Activated CD4-positive, alpha-beta T cell treated with anti-CD3 and anti-CD28 coated beads, Interleukin-2, amount 50 U/mL, for 24 hours (primary cell): ENCODE results near the gene MYBPC1.

ENCODE experiments used
- DNase-seq, 2 donors: peaks; one replicate each; pipeline ENCODE4 v3.0.0-alpha.2; 2020; ENCODE audit warnings: low read depth in 1 of 2, low spot score in 1 of 2

Gene MYBPC1

GRCh38 chr12:101598483-101598882, 3.7 kb downstream of the MYBPC1 start:
- no peak for DNase-seq

DNA sequence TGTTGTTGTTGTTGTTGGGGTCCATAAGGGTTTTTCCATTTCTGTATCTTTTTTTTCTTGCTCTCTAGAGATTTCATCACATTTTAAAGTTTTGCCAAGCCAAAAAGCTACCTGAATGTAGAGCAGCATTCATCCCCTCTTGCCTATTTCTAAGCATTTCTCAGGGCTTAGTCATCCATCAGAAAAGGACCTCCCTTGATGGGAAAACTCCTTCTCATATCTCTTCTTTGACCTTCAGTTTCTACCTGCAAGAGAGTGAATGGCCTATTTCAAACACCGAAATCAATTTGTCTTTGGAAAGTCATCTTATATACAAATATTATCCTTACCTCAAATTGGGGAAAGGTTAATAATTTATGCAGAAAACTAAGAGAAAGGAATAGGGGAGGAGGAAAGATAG, 4.5 kb downstream of the MYBPC1 start:
- no peak for DNase-seq

DNA sequence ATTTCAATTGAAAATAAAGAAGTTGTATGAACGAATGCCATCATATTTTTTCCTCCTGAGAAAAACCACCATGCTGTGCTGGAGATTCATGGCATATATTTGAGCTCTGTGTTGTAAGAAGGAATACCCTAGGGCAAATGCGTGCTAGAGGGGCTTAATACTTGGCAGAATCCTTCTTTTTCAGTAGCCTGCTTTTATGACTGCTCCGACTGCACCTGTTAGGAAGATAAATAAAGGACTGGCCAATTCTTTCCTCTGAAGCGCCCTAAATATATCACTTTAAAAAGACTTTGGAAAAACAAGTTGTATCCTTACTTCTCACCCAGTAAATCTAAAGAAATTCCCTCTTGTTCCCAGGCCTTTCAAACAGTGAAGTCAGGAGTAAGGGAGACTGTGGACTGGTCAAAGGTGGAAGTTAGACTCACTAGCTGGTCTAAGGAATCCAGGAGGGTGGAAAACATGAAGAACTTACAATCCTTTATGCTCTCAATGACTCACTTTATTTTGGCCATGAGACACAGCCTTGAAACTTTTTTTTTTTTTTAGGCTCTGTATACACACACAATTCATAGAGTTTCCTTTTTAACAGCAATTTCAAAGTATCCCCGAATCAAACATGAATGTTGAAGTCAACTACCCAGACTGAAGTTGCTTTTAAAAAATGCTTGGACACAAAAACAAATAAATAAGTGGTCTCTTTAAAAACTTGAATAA, 5.2 kb downstream of the MYBPC1 start:
- no peak for DNase-seq

DNA sequence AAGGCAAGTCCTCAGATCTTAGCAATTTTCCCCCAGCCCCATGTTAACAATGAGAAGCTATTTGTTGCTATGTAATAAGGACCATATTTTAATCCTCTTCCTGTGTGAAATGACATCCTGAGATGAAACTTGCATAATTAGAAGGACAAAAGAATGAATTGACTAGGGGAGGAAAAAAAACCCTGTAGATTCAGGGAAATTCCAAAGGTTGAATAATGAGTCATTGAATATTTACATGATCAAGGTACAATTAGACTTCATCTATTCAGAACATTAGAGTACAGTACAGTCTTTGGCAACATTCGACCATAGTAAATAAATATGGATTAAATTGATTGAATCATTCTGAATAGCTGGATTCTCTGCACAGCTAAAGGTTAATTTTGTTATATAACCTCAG, 9.4 kb downstream of the MYBPC1 start:
- no peak for DNase-seq

- no peak for DNase-seq
Observed at GRCh38 chr12:101607894-101608293, 13.1 kb downstream of the MYBPC1 start.

GRCh38 chr12:101608301-101609133, 13.7 kb downstream of the MYBPC1 start:
- no peak for DNase-seq

GRCh38 chr12:101609198-101609597, 14.4 kb downstream of the MYBPC1 start:
- no peak for DNase-seq

DNA sequence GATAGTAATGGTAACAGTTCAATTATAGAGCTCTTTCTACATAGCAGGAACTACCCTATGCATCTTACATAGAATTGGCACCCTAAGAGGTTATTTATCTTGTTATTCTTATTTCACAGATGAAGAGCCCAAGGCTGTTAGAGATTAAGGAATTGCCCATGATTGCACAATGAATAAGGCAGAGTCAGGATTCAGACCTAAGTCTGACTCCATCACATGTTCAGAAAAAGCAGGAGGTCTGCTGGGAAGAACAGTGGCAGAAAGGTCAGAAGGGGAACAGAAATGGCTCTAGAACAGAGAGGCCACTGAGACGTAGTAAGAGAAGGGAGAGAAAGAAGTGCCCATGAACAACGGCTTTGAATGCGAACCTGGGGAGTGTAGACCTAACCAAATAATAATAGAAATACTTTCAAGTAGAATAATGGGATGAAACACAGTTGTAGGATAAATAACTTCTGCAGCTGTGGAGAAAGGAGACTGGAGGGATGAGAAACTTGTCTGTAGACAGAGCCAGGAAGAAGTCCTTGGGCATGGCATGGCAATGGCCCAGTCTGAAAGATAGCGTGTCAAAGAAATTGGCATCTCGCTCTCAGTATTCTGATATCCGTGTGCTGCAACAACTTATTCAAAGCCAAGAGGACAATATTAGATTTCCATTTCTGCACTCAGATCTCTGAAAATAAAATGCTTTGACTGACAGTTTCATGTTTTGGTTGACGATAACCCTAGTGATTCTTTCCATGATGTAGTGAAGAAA, 17.6 kb downstream of the MYBPC1 start:
- DNase-seq = no peak

DNA sequence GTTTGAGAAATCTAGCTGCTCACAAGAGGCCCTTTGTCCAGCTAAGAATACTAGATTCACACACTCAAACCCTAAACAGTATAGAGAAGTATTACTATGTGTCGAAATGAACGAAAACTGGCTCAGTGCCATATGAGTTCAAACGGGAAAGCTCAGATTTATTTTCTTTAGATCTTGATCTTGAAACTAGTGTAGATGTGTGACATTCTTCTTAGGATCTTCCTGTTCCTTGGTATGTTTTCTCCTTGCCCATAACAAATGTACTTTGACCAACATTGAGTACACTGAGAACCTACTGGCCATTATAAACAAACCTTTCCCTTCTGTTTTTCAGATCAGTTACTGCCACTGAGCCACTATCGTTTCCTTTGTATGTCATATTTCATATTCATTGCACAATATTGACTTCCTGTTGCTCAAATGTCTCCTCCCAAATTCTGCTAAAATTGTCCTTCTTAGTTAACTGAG, 21.3 kb downstream of the MYBPC1 start:
- DNase-seq = no peak

DNA sequence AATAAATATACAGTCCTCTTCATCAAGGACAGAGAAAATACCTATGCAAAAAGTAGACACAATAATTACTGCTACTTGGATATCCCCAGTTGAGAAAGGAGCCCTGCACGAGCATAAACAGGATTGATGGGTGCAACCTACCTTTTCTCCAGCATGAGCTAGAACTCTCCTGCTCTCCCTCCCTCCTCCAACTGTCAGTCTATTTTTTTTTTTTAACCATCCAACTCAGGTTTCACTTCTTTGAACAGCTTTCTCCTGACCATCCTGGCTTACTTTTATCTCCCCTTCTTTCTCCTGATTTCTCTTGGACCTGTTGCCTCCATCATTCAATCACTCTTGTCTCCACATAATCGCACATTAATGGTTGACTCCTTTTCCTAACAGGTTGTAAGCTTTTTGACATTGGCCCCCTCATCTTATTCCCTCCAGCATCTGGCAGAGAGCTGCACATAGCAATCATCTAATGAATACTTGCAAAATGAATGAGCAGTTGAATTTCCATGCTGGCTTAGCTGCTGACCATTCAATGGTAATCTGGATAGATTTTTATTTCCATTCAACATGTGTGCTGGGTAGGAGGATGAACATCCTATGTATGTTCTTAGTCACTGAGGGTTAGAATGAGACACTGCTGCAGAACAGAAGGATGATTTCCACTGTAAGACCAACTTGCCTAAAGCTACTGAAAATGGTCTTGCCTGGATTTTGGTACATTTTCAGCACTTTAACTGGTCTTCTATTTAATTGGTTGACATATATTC, 24.4 kb downstream of the MYBPC1 start:
- no peak for DNase-seq

GRCh38 chr12:101619858-101620761, 25.3 kb downstream of the MYBPC1 start:
- no peak for DNase-seq

GRCh38 chr12:101620762-101621133, 26.0 kb downstream of the MYBPC1 start:
- no peak for DNase-seq

GRCh38 chr12:101628676-101629075, 33.9 kb downstream of the MYBPC1 start:
- DNase-seq = no peak

DNA sequence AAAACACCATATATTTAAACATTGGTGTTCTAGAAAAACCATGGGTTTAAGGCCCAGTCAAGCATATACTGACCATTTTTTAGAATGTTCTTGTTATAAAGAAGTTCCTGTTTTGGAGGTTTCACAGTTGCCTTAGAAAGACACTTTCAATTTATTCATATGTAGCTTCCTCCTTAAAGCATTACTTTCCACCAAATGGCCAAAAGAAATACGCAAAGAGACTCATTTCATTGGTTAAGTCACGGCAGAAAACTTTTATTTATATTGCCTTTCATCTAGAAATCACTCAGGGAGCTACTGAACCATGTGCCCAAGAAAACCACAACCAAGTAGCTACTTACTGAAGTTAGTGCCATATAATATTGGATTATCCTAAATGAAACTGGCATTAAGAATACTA, 40.0 kb downstream of the MYBPC1 start:
- DNase-seq = no peak

GRCh38 chr12:101637936-101638335, 43.2 kb downstream of the MYBPC1 start:
- no peak for DNase-seq

DNA sequence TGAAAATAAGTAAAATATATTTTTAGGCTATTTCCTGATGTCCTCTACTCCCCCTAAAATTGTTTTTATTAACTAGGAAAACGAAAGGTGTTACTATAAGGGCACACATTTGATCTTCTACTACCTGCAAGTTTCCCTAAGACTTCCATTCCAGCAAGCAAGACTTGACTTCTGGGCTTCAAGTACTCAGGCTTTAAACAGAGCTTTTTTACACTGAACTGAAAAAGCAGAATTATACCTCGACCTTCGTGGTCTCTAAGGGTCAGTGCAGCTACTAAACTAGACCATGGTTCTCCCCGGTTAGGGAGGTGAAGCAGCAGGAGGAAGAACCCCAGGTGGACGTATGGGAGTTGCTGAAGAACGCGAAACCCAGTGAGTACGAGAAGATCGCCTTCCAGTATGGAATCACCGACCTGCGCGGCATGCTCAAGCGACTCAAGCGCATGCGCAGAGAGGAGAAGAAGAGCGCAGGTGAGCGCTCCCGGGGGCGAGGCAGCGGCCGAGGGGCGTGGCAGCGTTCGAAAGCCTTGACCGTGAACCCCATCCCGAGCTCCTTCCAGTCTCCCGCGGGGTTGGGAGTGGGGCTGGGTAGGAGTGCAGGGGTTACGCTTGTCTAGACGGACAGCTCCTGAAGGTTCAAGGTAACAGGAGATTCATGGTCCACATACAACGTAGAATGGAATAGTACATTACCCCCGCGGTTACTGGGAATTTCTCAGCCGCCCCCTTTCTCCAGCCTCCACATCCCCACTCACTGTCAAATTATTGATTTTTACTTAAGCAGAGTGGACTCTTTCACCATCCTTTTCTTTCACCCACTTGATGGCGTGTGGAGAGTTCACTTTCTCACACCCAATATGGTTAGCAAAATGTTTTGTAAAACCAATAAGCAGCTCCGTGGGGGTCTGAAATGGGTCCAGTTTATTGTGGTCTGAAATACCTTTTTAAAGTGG, 47.6 kb downstream of the MYBPC1 start:
- DNase-seq = no peak

GRCh38 chr12:101647711-101648110, 52.9 kb downstream of the MYBPC1 start:
- no peak for DNase-seq

GRCh38 chr12:101648195-101648594, 53.4 kb downstream of the MYBPC1 start:
- no peak for DNase-seq
